ENCODE data around the gene HOXA7.

Gene HOXA7

GRCh38 chr7:27114881-27115220 is 41.6 kb downstream of the HOXA7 start:
- TF ChIP-seq ZFX (IDR thresholded peaks at IDR 0.05; ENCODE audit: borderline replicate concordance) (no peak), CTCF (IDR thresholded peaks at IDR 0.05) (no peak)
- H3K27ac ChIP-seq = no peak overlapping the region

- TF ChIP-seq CTCF (IDR thresholded peaks at IDR 0.05) (no peak), ZFX (IDR thresholded peaks at IDR 0.05; ENCODE audit: borderline replicate concordance) (no peak)
- no peak overlapping the region for H3K27ac ChIP-seq
These were observed 42.3 kb downstream of the HOXA7 start for GRCh38 chr7:27113991-27114769.

GRCh38 chr7:27112955-27113949 is 43.2 kb downstream of the HOXA7 start:
- H3K27ac ChIP-seq = no peak overlapping the region
- TF ChIP-seq CTCF (IDR thresholded peaks at IDR 0.05) (no peak), ZFX (IDR thresholded peaks at IDR 0.05; ENCODE audit: borderline replicate concordance) (no peak)

GRCh38 chr7:27112361-27112760 is 44.1 kb downstream of the HOXA7 start:
- no peak for TF ChIP-seq ZFX (IDR thresholded peaks at IDR 0.05; ENCODE audit: borderline replicate concordance)
- no peak for TF ChIP-seq CTCF (IDR thresholded peaks at IDR 0.05)
- no peak overlapping the region for H3K27ac ChIP-seq

GRCh38 chr7:27111751-27112277 is 44.7 kb downstream of the HOXA7 start:
- no peak overlapping the region for H3K27ac ChIP-seq

GRCh38 chr7:27111042-27111750 is 45.3 kb downstream of the HOXA7 start:
- H3K27ac ChIP-seq = no peak overlapping the region
- TF ChIP-seq CTCF (IDR thresholded peaks at IDR 0.05) (no peak), ZFX (IDR thresholded peaks at IDR 0.05; ENCODE audit: borderline replicate concordance) (no peak)

More at GRCh38 chr7:27111751-27112277, 44.7 kb downstream of the HOXA7 start:
- TF ChIP-seq ZFX (IDR thresholded peaks at IDR 0.05; ENCODE audit: borderline replicate concordance) (no peak), CTCF (IDR thresholded peaks at IDR 0.05) (no peak)
